Measurements from ENCODE around the gene OSBPL1A. TPM values are rescaled to one million over a fixed set of nuclear protein-coding genes. Genes with fewer than 3 reads are reported as not detected.

The OSBPL1A gene
- total RNA-seq, 4 donors from 2014 or later, result 81.4 to 109 (median 99.3) TPM

GRCh38 chr18:24373328-24373727, 24.3 kb downstream of the OSBPL1A start:
- WGBS, 2 donors, result 81 to 88% methylated on average over 1 of the region's 1 CpG
- Histone ChIP-seq H3K9me3 (no peaks in the 10 kb centered on the region), H3K27ac (no peak overlapping the region), H3K36me3 (peaks cover 0 to 37% (median 0%) of the 10 kb centered on the region in 3 donors), H3K4me1 (no peaks in the 10 kb centered on the region), H3K4me3 (no peak overlapping the region), H3K27me3 (no peaks in the 10 kb centered on the region)
- TF ChIP-seq EP300 (IDR thresholded peaks at IDR 0.05) (no peak), POLR2A (IDR thresholded peaks at IDR 0.05) (no peak), CTCF (IDR thresholded peaks at IDR 0.05) (no peak)
- DNase-seq (ENCODE audit: low spot score in 2 of 2), result no peak

- H3K9me3 ChIP-seq, result no peaks in the 10 kb centered on the region
- 83 to 93% methylated on average over 5 of the region's 5 CpGs for WGBS, 2 donors
- H3K27me3 ChIP-seq, result no peaks in the 10 kb centered on the region
- peaks cover 0 to 37% (median 0%) of the 10 kb centered on the region in 3 donors for H3K36me3 ChIP-seq
- H3K4me1 ChIP-seq, result no peaks in the 10 kb centered on the region
- no peak overlapping the region for H3K4me3 ChIP-seq
- TF ChIP-seq POLR2A (IDR thresholded peaks at IDR 0.05), result no peak
- H3K27ac ChIP-seq, result no peak overlapping the region
- no peak for DNase-seq (ENCODE audit: low spot score in 2 of 2)
Observed at GRCh38 chr18:24372279-24372872, 25.2 kb downstream of the OSBPL1A start.

GRCh38 chr18:24370120-24370519, 27.5 kb downstream of the OSBPL1A start:
- TF ChIP-seq CTCF (IDR thresholded peaks at IDR 0.05) (no peak), EP300 (IDR thresholded peaks at IDR 0.05) (no peak), POLR2A (IDR thresholded peaks at IDR 0.05) (no peak)
- Histone ChIP-seq H3K27ac (no peak overlapping the region), H3K4me3 (no peak overlapping the region), H3K27me3 (no peaks in the 10 kb centered on the region), H3K36me3 (peaks cover 0 to 15% (median 0%) of the 10 kb centered on the region in 3 donors), H3K9me3 (no peaks in the 10 kb centered on the region), H3K4me1 (no peaks in the 10 kb centered on the region)
- DNase-seq (ENCODE audit: low spot score in 2 of 2), result no peak
- WGBS, 2 donors, result 73 to 83% methylated on average over 4 of the region's 4 CpGs

DNA sequence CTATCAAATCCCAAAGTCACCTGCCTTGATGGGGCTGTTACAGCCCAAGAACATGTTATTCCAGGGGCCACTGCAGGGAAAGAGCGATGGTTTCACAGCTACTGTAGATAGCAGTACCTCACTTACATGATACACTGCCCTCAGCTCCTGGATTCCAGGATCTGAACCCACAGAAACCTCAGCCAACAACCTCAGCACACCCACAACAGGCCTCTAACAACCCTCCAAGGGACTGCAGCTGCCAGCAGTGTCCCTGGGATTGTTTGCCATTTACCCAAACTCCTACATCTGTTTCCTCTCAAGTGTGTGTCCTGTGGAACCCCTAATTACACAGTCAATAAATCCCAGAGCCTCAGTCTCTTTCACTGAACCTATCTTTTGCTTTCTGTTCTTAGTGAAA, 28.2 kb downstream of the OSBPL1A start:
- Histone ChIP-seq H3K4me3 (no peak overlapping the region), H3K9me3 (no peaks in the 10 kb centered on the region), H3K36me3 (peaks cover 0 to 15% (median 0%) of the 10 kb centered on the region in 3 donors), H3K4me1 (no peaks in the 10 kb centered on the region), H3K27ac (no peak overlapping the region), H3K27me3 (no peaks in the 10 kb centered on the region)
- DNase-seq (ENCODE audit: low spot score in 2 of 2), result no peak
- 90 to 91% methylated on average over 1 of the region's 1 CpG for WGBS, 2 donors
- TF ChIP-seq POLR2A (IDR thresholded peaks at IDR 0.05) (no peak), EP300 (IDR thresholded peaks at IDR 0.05) (no peak), CTCF (IDR thresholded peaks at IDR 0.05) (no peak)

- no peak for TF ChIP-seq CTCF (IDR thresholded peaks at IDR 0.05)
- no peak for TF ChIP-seq EP300 (IDR thresholded peaks at IDR 0.05)
- no peak for TF ChIP-seq POLR2A (IDR thresholded peaks at IDR 0.05)
Observed at GRCh38 chr18:24368749-24369148, 28.9 kb downstream of the OSBPL1A start.

More at GRCh38 chr18:24368749-24369148, 28.9 kb downstream of the OSBPL1A start:
- Histone ChIP-seq H3K27me3 (no peaks in the 10 kb centered on the region), H3K4me1 (no peaks in the 10 kb centered on the region), H3K4me3 (no peak overlapping the region), H3K27ac (no peak overlapping the region), H3K9me3 (no peaks in the 10 kb centered on the region), H3K36me3 (peaks cover 0 to 15% (median 0%) of the 10 kb centered on the region in 3 donors)
- 85% methylated on average over 3 of the region's 3 CpGs for WGBS, 2 donors
- DNase-seq (ENCODE audit: low spot score in 2 of 2), result no peak
